Gastrocnemius medialis (tissue), 4 donors: ENCODE data around the gene CXCL17. TPM values are rescaled to one million over a fixed set of nuclear protein-coding genes. Genes with fewer than 3 reads are reported as not detected.
"Not testable (repeated sequence)": the region's sequence is repeated elsewhere in the genome, so short reads cannot be mapped to it uniquely, and the experiment has no call there.

Experiments
- ATAC-seq, 2 donors: fragments of 150-250 bp; one replicate each; pipeline ENCODE4 v1.9.1; 2016
- DNase-seq, 2 donors: peaks; one replicate each; pipeline ENCODE4 v3.0.0-alpha.2; 2019
- H3K27ac ChIP-seq, 4 donors: fragments of 200-600 bp; sonication (generic); 1 replicate in 1 of 4; 2 replicates in 3 of 4; pipeline ENCODE4 v1.5.1; 2016 to 2018; ENCODE audit warnings: mild to moderate bottlenecking in 2 of 4, moderate library complexity in 1 of 4
- H3K27me3 ChIP-seq, 3 donors: fragments of 200-600 bp; sonication (generic) in 2 of 3; 1 replicate in 1 of 3; 2 replicates in 2 of 3; pipeline versions ENCODE4 v1.5.1 to v1.6.0; 2016 to 2019; ENCODE audit warnings: mild to moderate bottlenecking in 1 of 3, moderate library complexity in 1 of 3
- H3K36me3 ChIP-seq, 2 donors: fragments of 200-600 bp; sonication (generic) in 1 of 2; one replicate each; pipeline ENCODE4 v1.5.1; 2017 to 2018
- H3K4me1 ChIP-seq, 2 donors: fragments of 200-600 bp; sonication (generic) in 1 of 2; one replicate each; pipeline ENCODE4 v1.5.1; 2016 to 2017; ENCODE audit warnings: mild to moderate bottlenecking in 2 of 2
- H3K4me3 ChIP-seq, 4 donors: fragments of 200-600 bp; sonication (generic) in 3 of 4; 1 replicate in 1 of 4; 2 replicates in 3 of 4; pipeline ENCODE4 v1.5.1; 2016 to 2019; ENCODE audit warnings: mild to moderate bottlenecking in 2 of 4
- H3K9me3 ChIP-seq, 3 donors: fragments of 200-600 bp; sonication (generic) in 2 of 3; 1 replicate in 1 of 3; 2 replicates in 2 of 3; pipeline ENCODE4 v1.5.1; 2016 to 2019
- CTCF ChIP-seq, 5 experiments: fragments of 450-650 bp in 3 of 5; fragments of 200-600 bp in 2 of 5; sonication (generic) in 2 of 5; IDR thresholded peaks in 4 of 5; conservative IDR thresholded peaks in 1 of 5; 1 replicate in 4 of 5; 2 replicates in 1 of 5; pipeline ENCODE4 v1.5.1; 2016 to 2019; ENCODE audit warnings: antibody characterized with exemption in 5 of 5, mild to moderate bottlenecking in 3 of 5, moderate library complexity in 3 of 5
- POLR2A ChIP-seq, 2 donors: fragments of 450-650 bp; IDR thresholded peaks; one replicate each; pipeline ENCODE4 v1.6.1; 2017; ENCODE audit warnings: antibody characterized with exemption in 2 of 2, mild to moderate bottlenecking in 2 of 2, moderate library complexity in 2 of 2
- in situ Hi-C, 4 donors: fragments of 200-750 bp; cut with MboI; loops; one replicate each; pipeline versions ENCODE4 v1.15.0 to v1.8.0; 2017; ENCODE audit warnings: low sequenced_read_pairs in 4 of 4
- intact Hi-C: fragments of 100-400 bp; cut with DNase I; formaldehyde crosslinking; loops from one replicate; pipeline ENCODE4 v1.15.1; 2023; ENCODE audit warnings: low total_unique reads
- total RNA-seq, 4 donors: library from RNA; depleted of rRNA; stranded (reverse); fragments of >200 nt; gene quantifications; one replicate each; pipeline versions ENCODE4 v1.1.0 to v1.2.3, GENCODE V29; 2016

CXCL17 gene
- total RNA-seq, 4 donors from 2014 or later: not detected

GRCh38 chr19:42467183-42467760 is 24.5 kb upstream of the CXCL17 start:
- Histone ChIP-seq H3K36me3 (no peaks in the 10 kb centered on the region), H3K4me3 (no peak overlapping the region), H3K27ac (no peak overlapping the region), H3K4me1 (no peaks in the 10 kb centered on the region), H3K27me3 (no peaks in the 10 kb centered on the region), H3K9me3 (no peaks in the 10 kb centered on the region)
- DNase-seq: no peak
- intact Hi-C loops: no loop called here
- no peak for ATAC-seq
- in situ Hi-C loops: no loop called here
- TF ChIP-seq CTCF (IDR thresholded peaks at IDR 0.05 in 4 of 5, conservative IDR thresholded peaks at IDR 0.05 in 1 of 5) (no peak), POLR2A (IDR thresholded peaks at IDR 0.05) (no peak)

GRCh38 chr19:42466521-42467182 is 23.9 kb upstream of the CXCL17 start:
- no peak for ATAC-seq
- no peaks in the 10 kb centered on the region for H3K36me3 ChIP-seq
- no peaks in the 10 kb centered on the region for H3K27me3 ChIP-seq
- in situ Hi-C loops: no loop called here
- H3K4me1 ChIP-seq: no peaks in the 10 kb centered on the region
- no peaks in the 10 kb centered on the region for H3K9me3 ChIP-seq
- intact Hi-C loops: no loop called here
- TF ChIP-seq CTCF (IDR thresholded peaks at IDR 0.05 in 4 of 5, conservative IDR thresholded peaks at IDR 0.05 in 1 of 5) (no peak), POLR2A (IDR thresholded peaks at IDR 0.05) (no peak)
- peak overlapping the region in 1 of 4 donors; percentile 25 for H3K27ac ChIP-seq
- DNase-seq: no peak
- no peak overlapping the region for H3K4me3 ChIP-seq

- TF ChIP-seq CTCF (IDR thresholded peaks at IDR 0.05 in 4 of 5, conservative IDR thresholded peaks at IDR 0.05 in 1 of 5) (no peak), POLR2A (IDR thresholded peaks at IDR 0.05) (no peak)
- Histone ChIP-seq H3K36me3 (no peaks in the 10 kb centered on the region), H3K27me3 (no peaks in the 10 kb centered on the region), H3K9me3 (no peaks in the 10 kb centered on the region), H3K4me3 (no peak overlapping the region), H3K27ac (no peak overlapping the region), H3K4me1 (no peaks in the 10 kb centered on the region)
- intact Hi-C loops (no loop called here), in situ Hi-C loops (no loop called here)
- ATAC-seq: no peak
- DNase-seq: no peak
These were observed 23.1 kb upstream of the CXCL17 start for GRCh38 chr19:42465827-42466280.

GRCh38 chr19:42461700-42462324 is 19.1 kb upstream of the CXCL17 start:
- Histone ChIP-seq H3K4me1 (no peaks in the 10 kb centered on the region), H3K27ac (no peak overlapping the region), H3K4me3 (no peak overlapping the region), H3K36me3 (no peaks in the 10 kb centered on the region), H3K27me3 (no peaks in the 10 kb centered on the region), H3K9me3 (no peaks in the 10 kb centered on the region)
- in situ Hi-C loops: no loop called here
- TF ChIP-seq CTCF (IDR thresholded peaks at IDR 0.05 in 4 of 5, conservative IDR thresholded peaks at IDR 0.05 in 1 of 5): no peak
- TF ChIP-seq POLR2A (IDR thresholded peaks at IDR 0.05): no peak
- intact Hi-C loops: no loop called here
- DNase-seq: no peak
- ATAC-seq: peak in 1 of 2 donors; percentile 47

- in situ Hi-C loops, intact Hi-C loops, H3K9me3 ChIP-seq, H3K36me3 ChIP-seq, H3K4me3 ChIP-seq, ATAC-seq, H3K27ac ChIP-seq, H3K27me3 ChIP-seq, DNase-seq, H3K4me1 ChIP-seq: not testable (repeated sequence)
These were observed 18.5 kb upstream of the CXCL17 start for GRCh38 chr19:42461231-42461630.
